Measurements from ENCODE around the gene ARFGEF2.

Gene ARFGEF2

GRCh38 chr20:48970681-48971365 lies 49.3 kb downstream of the ARFGEF2 start:
- TF ChIP-seq CTCF (conservative IDR thresholded peaks at IDR 0.05; ENCODE audit: low read length) (no peak), EZH2phosphoT487 (IDR thresholded peaks at IDR 0.05; ENCODE audit: borderline replicate concordance) (no peak)
- no peak overlapping the region for H3K4me2 ChIP-seq (ENCODE audit: low read depth, low read length, poor library complexity, severe bottlenecking)
- H4K20me1 ChIP-seq (ENCODE audit: insufficient read depth, low read length, poor library complexity, severe bottlenecking): no peaks in the 10 kb centered on the region
- H3K9ac ChIP-seq (ENCODE audit: low read depth, low read length, poor library complexity, severe bottlenecking): no peak overlapping the region
- no peak overlapping the region for H3K4me3 ChIP-seq (ENCODE audit: low read length, poor library complexity, severe bottlenecking)
- H3F3A ChIP-seq (ENCODE audit: low read depth): no peaks in the 10 kb centered on the region
- no peaks in the 10 kb centered on the region for H3K9me3 ChIP-seq (ENCODE audit: insufficient read depth, low read depth, low read length)
- H3K27me3 ChIP-seq (ENCODE audit: insufficient read depth, low read length, poor library complexity, severe bottlenecking): no peaks in the 10 kb centered on the region
- no peaks in the 10 kb centered on the region for H3K79me2 ChIP-seq (ENCODE audit: insufficient read depth, low read length)
- no peak overlapping the region for H2AFZ ChIP-seq (ENCODE audit: low read length)
- no peaks in the 10 kb centered on the region for H3K9me2 ChIP-seq (replicated peaks; ENCODE audit: low read depth, low read length)
- H3K4me1 ChIP-seq (ENCODE audit: insufficient read depth, low read length, poor library complexity, severe bottlenecking): no peaks in the 10 kb centered on the region
- H3K36me3 ChIP-seq (ENCODE audit: insufficient read depth, low read length): peaks cover 60% of the 10 kb centered on the region; the same call in 1 of the 2 replicates

- no peak for TF ChIP-seq CTCF (conservative IDR thresholded peaks at IDR 0.05; ENCODE audit: low read length)
- TF ChIP-seq EZH2phosphoT487 (IDR thresholded peaks at IDR 0.05; ENCODE audit: borderline replicate concordance): no peak
- Histone ChIP-seq H3K4me2 (ENCODE audit: low read depth, low read length, poor library complexity, severe bottlenecking) (no peak overlapping the region), H3K36me3 (ENCODE audit: insufficient read depth, low read length) (peaks cover 57% of the 10 kb centered on the region; the same call in 1 of the 2 replicates), H3F3A (ENCODE audit: low read depth) (no peaks in the 10 kb centered on the region), H3K9me3 (ENCODE audit: insufficient read depth, low read depth, low read length) (no peaks in the 10 kb centered on the region), H3K9ac (ENCODE audit: low read depth, low read length, poor library complexity, severe bottlenecking) (no peak overlapping the region), H3K4me1 (ENCODE audit: insufficient read depth, low read length, poor library complexity, severe bottlenecking) (no peaks in the 10 kb centered on the region), H3K27me3 (ENCODE audit: insufficient read depth, low read length, poor library complexity, severe bottlenecking) (no peaks in the 10 kb centered on the region), H3K9me2 (replicated peaks; ENCODE audit: low read depth, low read length) (no peaks in the 10 kb centered on the region), H4K20me1 (ENCODE audit: insufficient read depth, low read length, poor library complexity, severe bottlenecking) (no peaks in the 10 kb centered on the region), H3K4me3 (ENCODE audit: low read length, poor library complexity, severe bottlenecking) (no peak overlapping the region), H2AFZ (ENCODE audit: low read length) (no peak overlapping the region), H3K79me2 (ENCODE audit: insufficient read depth, low read length) (no peaks in the 10 kb centered on the region)
Measured at GRCh38 chr20:48971956-48972355, 50.4 kb downstream of the ARFGEF2 start.

- Histone ChIP-seq H3K27me3 (ENCODE audit: insufficient read depth, low read length, poor library complexity, severe bottlenecking) (no peaks in the 10 kb centered on the region), H3K9ac (ENCODE audit: low read depth, low read length, poor library complexity, severe bottlenecking) (no peak overlapping the region), H3K79me2 (ENCODE audit: insufficient read depth, low read length) (no peaks in the 10 kb centered on the region), H3K36me3 (ENCODE audit: insufficient read depth, low read length) (peaks cover 54% of the 10 kb centered on the region; the same call in 1 of the 2 replicates), H3F3A (ENCODE audit: low read depth) (no peaks in the 10 kb centered on the region), H3K9me2 (replicated peaks; ENCODE audit: low read depth, low read length) (no peaks in the 10 kb centered on the region), H3K4me3 (ENCODE audit: low read length, poor library complexity, severe bottlenecking) (no peak overlapping the region), H3K4me2 (ENCODE audit: low read depth, low read length, poor library complexity, severe bottlenecking) (no peak overlapping the region), H3K4me1 (ENCODE audit: insufficient read depth, low read length, poor library complexity, severe bottlenecking) (no peaks in the 10 kb centered on the region), H3K9me3 (ENCODE audit: insufficient read depth, low read depth, low read length) (no peaks in the 10 kb centered on the region), H4K20me1 (ENCODE audit: insufficient read depth, low read length, poor library complexity, severe bottlenecking) (no peaks in the 10 kb centered on the region), H2AFZ (ENCODE audit: low read length) (no peak overlapping the region)
- TF ChIP-seq EZH2phosphoT487 (IDR thresholded peaks at IDR 0.05; ENCODE audit: borderline replicate concordance): no peak
- no peak for TF ChIP-seq CTCF (conservative IDR thresholded peaks at IDR 0.05; ENCODE audit: low read length)
Measured at GRCh38 chr20:48972816-48973215, 51.3 kb downstream of the ARFGEF2 start.

Measured in Loucy (cell line).